DMS53 treated with DMSO at 0.1 percent for 48 hours (cell line): ENCODE data around the gene NEURL4.
"Not testable (repeated sequence)": the region's sequence is repeated elsewhere in the genome, so short reads cannot be mapped to it uniquely, and the experiment has no call there.

Source experiments
- DNase-seq: peaks from one replicate; lab custom pipeline; 2025; ENCODE audit not compliant: unreplicated experiment; lab: John Stamatoyannopoulos, UW

NEURL4 gene

DNA sequence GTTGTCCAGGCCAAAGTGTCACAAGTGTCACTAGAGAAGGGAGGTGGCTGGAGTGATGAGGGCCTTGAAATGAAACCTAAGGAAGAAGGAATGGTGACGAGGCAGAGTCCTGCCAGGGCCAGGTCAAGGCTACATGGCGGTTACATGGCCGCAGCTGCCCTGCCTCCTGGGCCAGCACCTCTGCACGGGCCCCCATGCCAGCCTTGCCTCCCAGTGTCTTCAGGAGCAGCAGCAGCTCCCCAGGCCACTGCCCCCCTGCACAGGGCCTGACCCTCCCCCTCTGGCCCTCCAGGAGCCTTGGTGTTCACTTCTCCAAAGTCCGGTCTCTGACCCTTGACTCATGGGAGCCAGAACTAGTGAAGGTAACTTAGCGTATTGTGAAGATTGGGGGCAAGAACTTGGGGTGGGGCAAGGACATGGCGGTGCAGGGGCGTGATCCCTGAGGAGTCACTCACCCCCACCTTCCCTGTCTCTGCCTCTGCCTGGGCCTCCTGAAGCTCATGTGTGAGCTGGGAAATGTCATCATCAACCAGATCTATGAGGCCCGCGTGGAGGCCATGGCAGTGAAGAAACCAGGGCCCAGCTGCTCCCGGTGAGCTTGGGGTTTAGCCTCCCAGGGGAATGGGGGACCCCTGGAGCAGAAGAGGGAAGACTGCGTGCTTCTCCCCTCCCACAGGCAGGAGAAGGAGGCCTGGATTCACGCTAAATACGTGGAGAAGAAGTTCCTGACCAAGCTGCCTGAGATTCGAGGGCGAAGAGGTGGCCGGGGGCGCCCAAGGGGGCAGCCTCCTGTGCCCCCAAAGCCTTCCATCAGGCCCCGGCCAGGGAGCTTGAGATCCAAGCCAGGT is 18.7 kb upstream of the NEURL4 start:
- DNase-seq, result no peak

DNA sequence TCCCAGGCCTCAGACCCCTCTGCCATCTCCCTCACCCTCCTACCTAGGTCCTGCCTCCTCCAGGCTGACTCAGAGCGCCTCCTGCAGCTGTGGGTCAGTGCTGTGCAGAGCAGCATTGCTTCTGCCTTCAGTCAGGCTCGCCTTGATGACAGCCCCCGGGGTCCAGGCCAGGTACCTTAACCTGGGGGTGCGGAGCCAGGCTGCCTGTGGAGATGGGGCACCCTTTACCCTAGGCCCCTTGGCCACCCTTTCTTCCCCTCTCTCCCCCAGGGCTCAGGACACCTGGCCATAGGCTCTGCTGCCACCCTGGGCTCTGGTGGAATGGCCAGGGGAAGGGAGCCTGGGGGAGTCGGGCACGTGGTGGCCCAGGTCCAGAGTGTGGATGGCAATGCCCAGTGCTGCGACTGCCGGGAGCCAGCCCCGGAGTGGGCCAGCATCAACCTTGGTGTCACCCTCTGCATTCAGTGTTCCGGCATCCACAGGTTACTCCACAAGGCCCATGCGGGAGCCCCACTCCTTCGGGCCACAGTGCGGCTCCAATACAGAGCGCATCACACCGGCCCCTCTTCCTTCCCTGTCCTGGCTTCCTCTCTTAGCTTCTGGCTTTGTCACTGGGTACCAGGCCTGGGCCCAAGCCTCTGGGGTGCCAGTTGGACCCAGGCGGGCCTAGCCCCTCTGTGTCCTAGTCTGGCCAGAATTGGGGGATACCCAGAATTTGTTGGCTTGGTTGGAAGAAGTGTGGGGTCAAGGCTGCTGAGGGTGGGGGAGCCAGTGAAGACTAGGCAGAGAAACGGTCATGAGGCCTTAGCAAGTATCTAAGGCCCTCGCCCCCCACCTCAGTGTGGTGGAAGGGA is 17.9 kb upstream of the NEURL4 start:
- DNase-seq, result no peak

DNA sequence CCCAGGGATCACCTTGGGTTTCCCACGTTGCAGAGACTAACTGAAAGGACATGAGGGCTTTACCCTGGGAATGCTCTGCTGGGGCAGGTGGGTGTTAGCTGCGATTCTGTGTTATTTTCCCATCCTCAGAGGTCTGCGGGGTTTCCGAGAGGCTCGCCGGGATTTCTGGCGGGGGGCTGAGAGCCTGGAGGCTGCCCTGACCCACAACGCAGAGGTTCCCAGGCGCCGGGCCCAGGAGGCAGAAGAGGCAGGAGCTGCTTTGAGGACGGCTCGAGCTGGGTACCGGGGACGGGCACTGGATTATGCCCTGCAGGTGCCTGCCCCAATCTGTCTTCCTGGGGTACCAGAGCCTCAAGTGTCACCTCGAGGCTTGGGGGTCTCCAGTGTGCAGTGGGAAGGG is 14.1 kb upstream of the NEURL4 start:
- no peak for DNase-seq

- DNase-seq, result no peak
These were observed 12.7 kb upstream of the NEURL4 start for GRCh38 chr17:7341842-7342241.

DNA sequence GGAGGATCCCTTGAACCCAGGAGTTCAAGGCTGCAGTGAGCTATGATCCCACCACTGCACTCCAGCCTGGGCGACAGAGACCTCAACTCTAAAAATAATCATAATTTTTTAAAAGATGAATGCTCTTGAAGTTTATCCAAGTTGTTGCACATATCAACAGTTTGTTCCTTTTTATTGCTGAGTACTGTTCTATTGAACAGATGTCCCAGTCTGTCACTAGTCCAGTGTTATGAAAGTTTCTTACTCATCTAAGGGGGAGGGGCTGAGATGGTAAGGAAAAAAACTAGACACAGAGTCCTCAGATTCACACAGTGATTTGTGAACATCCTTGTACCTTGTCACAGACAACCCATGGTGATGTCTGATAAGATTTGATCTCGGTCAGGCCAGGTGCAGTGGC is 11.0 kb upstream of the NEURL4 start:
- no peak for DNase-seq

GRCh38 chr17:7337600-7337999 is 8.5 kb upstream of the NEURL4 start:
- DNase-seq, result not testable (repeated sequence)

- DNase-seq, result no peak
These were observed 7.4 kb upstream of the NEURL4 start, which contains the start of gene ACAP1 for GRCh38 chr17:7336240-7337175. Gene ACAP1, plus strand, starts transcription at chr17:7336529. Its CDS starts 206 bp downstream, at chr17:7336735.

- DNase-seq, result not testable (repeated sequence)
These were observed 6.6 kb upstream of the NEURL4 start for GRCh38 chr17:7335765-7336164.

DNA sequence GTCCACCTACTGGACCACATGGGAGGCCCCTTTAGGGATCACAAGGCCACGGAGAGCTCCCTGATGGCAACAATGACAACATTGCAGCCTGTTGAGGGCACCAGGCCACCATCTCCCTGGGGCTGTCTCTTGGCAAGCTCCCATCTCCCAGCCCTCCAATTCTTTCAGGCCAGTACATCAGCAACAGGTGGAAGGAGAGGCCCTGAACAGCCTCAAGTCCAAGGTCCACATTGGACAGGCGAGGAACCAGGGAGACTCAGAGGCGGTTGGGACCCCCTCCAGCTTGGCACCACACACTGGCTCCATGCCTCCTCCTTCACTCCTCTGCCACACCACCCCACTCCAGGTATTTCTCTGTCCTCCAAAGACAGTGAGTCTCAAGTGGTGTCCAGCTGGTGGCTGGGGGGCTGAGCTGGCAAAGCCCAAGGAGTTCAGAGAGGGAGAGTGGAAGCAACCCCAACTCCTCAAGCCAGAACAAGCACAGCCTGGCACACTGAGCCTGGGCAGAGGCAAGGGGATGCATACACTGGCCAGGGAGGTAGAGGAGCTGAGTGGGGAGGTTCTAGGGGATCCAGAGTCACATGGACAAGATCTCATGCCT is 5.9 kb upstream of the NEURL4 start:
- DNase-seq, result no peak

DNA sequence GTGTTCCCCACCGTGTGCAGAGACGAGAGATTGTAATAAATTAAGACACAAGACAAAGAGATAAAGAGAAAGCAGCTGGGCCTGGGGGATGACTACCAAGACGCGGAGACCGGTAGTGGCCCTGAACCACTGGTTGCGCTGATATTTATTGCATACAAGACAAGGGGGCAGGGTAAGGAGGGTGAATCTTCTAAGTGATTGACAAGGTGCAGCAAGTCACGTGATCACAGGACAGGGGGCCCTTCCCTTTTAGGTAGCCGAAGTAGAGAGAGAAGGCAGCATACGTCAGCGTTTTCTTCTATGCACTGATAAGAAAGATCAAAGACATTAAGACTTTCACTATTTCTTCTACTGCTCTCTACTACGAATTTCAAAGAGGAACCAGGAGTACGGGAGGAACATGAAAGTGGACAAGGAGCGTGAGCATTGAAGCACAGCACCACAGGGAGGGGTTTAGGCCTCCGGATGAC is 3.5 kb upstream of the NEURL4 start:
- DNase-seq, result not testable (repeated sequence)

DNA sequence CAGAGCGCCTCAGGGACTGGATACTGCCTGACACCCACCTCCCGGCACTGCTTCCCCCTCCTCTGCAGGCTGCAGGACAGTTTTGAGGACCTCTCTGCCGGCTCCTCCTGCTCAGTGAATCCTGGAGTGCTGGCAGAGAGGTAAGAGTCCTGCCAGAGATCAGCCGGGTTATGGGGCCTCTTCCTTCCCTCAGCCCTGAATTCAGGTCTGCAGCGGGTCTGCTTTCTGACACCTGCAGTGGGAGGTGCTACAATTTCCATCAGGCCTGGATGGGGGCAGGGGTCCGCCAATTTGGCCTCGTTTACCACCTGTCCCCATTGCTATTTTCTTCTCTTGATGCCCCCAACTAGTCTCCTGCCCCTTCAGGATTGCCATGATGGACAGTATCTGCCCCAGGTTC is 3.0 kb upstream of the NEURL4 start:
- no peak for DNase-seq

DNA sequence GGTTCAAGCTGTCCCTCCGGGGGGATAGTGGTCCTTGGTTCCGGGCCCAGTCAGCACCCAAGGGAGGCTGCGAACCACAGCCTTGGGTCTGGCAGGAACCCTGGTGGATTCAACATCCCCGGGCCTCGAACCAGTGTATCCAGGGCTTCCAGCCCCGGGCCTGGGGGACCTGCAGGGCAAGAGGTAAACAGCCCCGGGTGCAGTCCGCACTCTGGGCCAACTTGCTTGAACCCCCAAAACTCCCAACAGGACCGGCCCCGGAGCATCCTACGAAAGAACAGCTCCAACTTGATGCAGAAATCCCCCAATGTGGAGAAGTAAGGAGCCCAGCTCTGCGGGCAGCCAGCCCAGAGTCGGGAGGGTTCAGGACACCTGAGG is 1.5 kb upstream of the NEURL4 start:
- DNase-seq, result no peak

GRCh38 chr17:7329997-7330637 is 982 bp upstream of the NEURL4 start:
- peak; percentile 82 for DNase-seq

GRCh38 chr17:7329374-7329996 is 350 bp upstream of the NEURL4 start:
- DNase-seq, result peak; percentile 98

DNA sequence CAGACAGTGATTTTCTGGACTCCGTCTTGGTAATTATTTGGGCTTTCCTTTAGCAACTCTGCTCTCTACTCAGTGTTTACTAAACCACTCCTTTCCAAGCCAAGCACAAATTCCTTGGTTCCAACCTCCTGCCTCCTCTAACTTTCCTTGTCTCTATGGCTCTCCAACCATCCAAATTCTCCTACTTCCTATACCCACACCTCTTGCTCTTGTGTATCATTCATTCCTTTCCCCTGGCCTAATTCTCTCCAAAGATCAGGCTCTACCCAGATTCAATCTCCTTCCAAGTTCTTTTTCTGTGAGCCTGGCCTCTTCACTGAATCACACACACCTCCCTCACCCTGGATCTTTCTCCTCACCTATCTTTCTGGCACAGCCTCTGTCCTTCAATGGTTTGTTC is 1.1 kb downstream of the NEURL4 start:
- DNase-seq, result no peak

DNA sequence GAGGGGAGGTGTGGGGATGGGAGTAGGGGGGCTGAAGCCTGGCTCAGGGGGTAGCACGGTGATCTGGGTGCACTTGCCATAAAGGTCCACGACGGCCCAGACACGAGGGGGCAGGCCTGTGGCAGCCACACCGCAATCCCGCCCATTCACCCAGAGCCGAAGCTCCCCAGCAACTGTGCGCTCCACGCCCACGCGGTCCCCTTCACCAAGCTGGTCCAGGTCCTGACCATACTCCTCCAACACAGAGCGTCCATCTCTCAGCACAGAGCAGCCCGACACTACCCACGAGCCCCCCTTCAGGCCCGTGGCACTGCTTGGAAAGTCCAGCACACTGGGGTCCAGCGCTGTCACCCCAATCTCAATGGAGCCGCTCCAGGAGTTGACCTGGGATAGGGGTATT is 1.6 kb downstream of the NEURL4 start:
- DNase-seq, result no peak

DNA sequence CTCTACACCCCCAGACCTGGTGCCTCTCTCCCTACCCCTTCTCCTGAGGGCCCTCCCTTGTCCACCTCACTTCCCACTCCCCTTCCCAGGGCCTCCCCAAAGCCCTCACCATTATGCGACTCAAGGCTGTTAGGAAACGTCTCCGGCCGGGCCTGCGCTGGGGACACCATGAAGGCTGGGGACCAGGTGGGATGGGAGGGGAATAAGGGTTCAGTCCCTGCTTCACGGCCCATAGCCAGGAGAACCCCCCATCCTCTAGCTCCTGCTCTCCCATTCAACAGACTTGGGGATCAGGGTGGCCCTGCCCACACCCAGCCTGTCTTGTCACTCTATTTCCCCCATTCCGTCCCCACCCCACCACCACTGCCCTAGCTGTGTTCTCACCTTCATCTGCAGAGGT is 2.1 kb downstream of the NEURL4 start:
- no peak for DNase-seq

GRCh38 chr17:7326186-7326585 is 2.9 kb downstream of the NEURL4 start:
- no peak for DNase-seq

GRCh38 chr17:7325031-7325528 is 4.1 kb downstream of the NEURL4 start:
- DNase-seq, result no peak
